ENCODE results near the gene NKX2-1. TPM values are rescaled to one million over a fixed set of nuclear protein-coding genes. Genes with fewer than 3 reads are reported as not detected.

NKX2-1 gene
- total RNA-seq, 3 donors from 2014 or later: 0.13 TPM; not detected in 2

DNA sequence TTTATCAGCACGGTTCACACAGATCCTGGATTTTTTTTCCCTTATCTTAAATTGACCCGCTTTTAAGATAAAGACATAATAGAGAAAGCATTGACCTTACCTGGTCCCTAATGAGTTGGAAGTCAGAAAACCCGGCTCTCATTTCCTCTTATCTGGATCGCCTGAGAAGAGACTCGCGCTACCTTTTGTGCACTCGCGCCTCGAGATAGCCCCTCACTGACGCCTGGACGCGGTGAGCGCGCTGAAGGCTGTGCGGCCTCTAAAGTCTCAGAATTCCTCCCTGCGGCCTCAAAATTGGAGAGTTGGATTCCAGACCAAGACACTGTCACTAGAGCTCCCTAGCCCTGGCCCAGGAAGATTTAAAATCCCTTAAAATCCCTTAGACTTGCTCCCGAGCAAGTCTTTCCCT is 7.0 kb downstream of the NKX2-1 start:
- no peak for DNase-seq
- Mint-ChIP-seq H3K36me3 (ENCODE audit: insufficient read depth) (no peaks in the 10 kb centered on the region), H3K27me3 (ENCODE audit: low read depth) (peaks cover 82% of the 10 kb centered on the region), H3K9me3 (no peaks in the 10 kb centered on the region), H3K4me3 (no peak overlapping the region), H3K4me1 (ENCODE audit: low read depth) (no peaks in the 10 kb centered on the region)
- ATAC-seq: no peak

DNA sequence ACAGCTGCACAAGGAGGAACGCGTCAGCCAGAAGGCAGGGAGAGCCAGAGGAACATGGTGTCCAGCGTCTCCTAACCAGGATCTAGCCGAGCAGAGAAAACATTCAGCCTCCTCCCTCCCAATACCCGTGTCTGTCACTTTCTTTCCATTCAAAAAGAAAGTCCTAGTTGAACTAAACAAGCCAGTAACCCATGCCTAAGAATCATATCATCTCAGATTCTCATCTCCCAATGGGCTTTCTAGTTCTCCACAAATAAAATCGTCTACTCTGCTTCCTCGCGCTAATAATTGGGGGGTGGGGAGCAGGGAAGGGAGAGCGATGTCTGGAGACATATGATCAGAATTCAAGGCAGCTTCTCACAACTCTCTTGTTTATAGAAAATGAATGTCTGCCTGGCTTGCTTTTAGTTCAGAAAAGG is 7.4 kb downstream of the NKX2-1 start:
- ATAC-seq (no peak), DNase-seq (no peak)
- Mint-ChIP-seq H3K27me3 (ENCODE audit: low read depth) (peaks cover 84% of the 10 kb centered on the region), H3K36me3 (ENCODE audit: insufficient read depth) (no peaks in the 10 kb centered on the region), H3K4me3 (no peak overlapping the region), H3K4me1 (ENCODE audit: low read depth) (peaks cover 4% of the 10 kb centered on the region), H3K9me3 (peaks cover 3% of the 10 kb centered on the region)

DNA sequence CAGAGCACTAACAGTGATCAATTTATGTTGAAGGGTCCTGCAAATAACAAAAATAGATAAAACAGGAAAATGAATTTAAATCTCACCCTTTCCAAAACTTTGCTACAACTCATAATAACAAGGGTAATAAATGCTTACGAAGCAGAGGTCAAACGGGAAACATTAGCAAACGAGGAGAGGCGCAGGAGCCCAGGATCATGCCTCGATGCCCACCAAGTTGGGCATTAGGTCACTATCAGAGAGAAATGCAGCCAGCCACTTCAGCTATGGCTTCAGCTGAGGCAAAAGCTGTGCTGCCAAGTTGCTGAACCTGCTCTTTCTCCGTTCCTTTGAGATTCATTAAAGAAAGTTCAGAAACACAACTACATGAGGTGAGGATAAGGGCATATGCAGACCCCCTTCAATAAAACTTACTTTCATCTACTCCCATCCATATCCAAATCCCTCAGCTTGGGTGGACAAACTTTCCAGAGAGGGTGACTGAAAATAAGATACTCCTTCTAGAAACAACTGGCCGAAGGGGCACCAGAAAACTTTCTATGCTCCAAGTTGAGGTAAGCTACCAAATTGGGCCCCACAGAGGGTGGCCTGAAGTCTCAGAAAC is 7.9 kb downstream of the NKX2-1 start:
- no peak for ATAC-seq
- Mint-ChIP-seq H3K4me1 (ENCODE audit: low read depth) (peaks cover 4% of the 10 kb centered on the region), H3K36me3 (ENCODE audit: insufficient read depth) (no peaks in the 10 kb centered on the region), H3K9me3 (peaks cover 3% of the 10 kb centered on the region), H3K27me3 (ENCODE audit: low read depth) (peaks cover 86% of the 10 kb centered on the region), H3K4me3 (no peak overlapping the region)
- no peak for DNase-seq

DNA sequence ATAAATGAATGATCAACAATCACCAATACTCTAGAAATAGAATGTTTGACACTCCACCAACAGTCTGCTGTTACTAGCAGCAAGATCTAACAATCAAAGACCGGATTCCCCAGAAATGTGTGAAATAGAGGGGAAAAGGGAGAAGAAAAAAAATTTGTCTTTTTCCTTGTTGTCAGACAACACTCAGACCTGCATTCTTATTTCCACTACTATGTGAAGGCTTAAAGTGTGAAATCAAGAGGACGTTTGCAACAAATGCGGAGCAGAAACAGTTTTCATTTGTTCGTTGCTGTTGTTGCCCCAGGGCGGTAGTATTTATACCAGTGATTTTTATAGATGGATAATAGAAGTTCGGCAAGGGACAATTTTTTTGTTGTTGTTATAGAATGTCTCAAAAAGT is 9.2 kb downstream of the NKX2-1 start:
- H3K4me1 Mint-ChIP-seq (ENCODE audit: low read depth): peaks cover 7% of the 10 kb centered on the region
- H3K27me3 Mint-ChIP-seq (ENCODE audit: low read depth): peaks cover 83% of the 10 kb centered on the region
- no peak overlapping the region for H3K4me3 Mint-ChIP-seq

DNA sequence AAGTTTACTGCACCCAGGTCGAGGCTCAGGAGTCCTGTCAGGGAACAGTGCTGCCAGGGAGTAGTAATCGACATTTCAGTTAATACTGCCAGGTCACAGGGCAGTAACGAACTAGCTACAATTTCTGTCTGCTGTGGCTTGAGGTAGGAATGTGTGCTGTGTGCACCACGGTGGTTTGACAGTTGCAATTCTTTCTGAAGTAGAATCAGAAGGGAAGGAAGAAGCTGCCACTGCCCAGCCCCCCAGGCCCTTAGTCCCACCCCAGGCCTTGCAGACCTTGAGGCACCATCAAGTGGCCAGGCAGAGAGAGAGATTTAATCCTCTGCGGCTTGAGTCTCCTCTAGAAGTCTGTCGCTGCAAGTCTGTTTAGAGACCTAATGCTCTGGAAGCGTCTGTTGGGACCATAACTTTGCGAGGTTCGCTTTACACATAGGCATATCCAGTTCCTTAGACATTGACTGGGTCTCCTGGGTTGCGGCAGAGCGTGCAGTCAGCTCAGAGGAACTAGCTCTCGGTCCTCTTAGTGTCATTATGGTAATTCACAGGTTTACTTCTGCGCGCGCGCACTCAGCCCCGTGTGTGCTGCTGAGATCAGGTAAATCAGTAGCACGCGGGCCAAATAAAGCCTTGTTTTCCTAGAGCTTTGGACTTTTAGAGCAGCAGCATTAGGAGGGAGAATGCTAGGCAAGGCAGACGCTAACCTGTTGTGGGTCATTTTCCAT is 9.8 kb downstream of the NKX2-1 start:
- Mint-ChIP-seq H3K27me3 (ENCODE audit: low read depth) (peaks cover 77% of the 10 kb centered on the region), H3K9me3 (peaks cover 3% of the 10 kb centered on the region), H3K4me3 (no peak overlapping the region), H3K4me1 (ENCODE audit: low read depth) (peaks cover 8% of the 10 kb centered on the region), H3K36me3 (ENCODE audit: insufficient read depth) (no peaks in the 10 kb centered on the region)
- no peak for ATAC-seq
- DNase-seq: no peak

More for the DNA sequence above, 9.2 kb downstream of the NKX2-1 start:
- ATAC-seq (no peak), DNase-seq (no peak)
- H3K9me3 Mint-ChIP-seq: peaks cover 3% of the 10 kb centered on the region
- H3K36me3 Mint-ChIP-seq (ENCODE audit: insufficient read depth): no peaks in the 10 kb centered on the region

DNA sequence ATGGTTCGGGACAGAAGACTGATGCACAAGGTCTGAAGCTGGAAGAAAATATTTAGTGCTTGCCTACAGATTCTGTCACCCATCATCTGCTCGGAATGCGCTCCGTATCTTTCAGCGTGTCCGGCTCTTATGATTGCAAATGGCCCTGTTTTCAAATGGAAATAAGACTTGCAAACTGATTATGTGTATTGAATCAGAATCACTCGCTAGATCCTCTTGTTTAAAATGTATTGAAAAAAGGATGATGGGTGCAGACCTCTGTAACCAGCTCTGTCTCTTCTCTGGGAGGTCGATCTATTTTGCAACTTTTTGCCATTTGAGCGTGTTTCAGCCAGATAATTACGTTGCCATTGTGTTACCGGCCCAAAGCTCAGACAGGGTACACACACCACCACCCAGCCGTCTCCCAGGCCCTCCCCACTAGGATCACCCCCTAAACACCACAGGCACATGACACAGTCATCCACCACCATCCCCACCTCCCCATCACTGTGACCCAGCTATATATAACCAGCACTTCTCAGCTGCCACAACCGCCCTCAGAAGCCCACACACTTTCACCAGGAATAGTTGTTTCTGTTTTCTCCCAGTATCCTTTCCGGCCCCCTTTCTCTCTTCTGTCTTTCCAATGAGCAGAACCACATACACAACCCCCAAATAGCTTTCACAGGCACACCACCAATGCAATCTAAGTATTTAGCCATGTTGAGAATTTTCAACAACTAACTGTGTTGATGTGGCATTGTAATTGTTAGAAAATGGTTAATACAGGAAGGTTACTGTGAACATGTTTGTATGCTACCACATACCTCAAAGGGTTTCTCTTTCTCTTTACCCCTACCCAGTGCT is 10.7 kb downstream of the NKX2-1 start:
- ATAC-seq (no peak), DNase-seq (no peak)
- Mint-ChIP-seq H3K4me3 (no peak overlapping the region), H3K4me1 (ENCODE audit: low read depth) (peaks cover 14% of the 10 kb centered on the region), H3K9me3 (peaks cover 3% of the 10 kb centered on the region), H3K36me3 (ENCODE audit: insufficient read depth) (no peaks in the 10 kb centered on the region), H3K27me3 (ENCODE audit: low read depth) (peaks cover 78% of the 10 kb centered on the region)

DNA sequence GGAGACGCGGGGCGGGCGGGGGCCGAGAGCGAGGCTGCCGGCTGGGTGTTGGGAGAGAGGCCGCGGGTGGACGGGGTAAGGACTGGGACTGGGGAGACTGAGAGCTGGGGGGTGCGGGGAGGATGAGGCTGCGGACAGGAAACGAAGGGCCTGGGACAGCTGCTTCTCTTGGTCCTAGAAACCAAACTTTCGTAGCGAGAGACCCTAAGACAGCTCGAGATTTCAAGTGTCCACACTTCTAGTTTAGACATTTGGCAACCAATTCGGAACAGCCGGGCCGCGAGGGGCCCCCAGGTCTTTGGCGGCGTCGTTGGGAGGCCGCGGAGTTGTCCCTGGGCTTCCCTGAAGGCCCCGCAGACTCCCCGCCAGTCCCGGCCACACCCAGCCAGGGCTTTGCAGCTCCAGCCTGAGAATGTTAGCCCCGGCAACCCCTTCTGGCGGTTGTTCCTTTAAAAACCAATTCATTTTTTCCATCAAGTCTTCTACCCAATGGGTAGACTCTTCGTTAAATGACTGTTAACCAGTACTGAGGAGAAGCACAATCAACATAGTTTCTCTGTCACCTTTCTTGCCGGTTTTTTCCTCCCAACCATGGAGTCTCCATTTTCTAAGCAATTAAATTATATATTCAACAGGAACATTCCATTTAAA is 11.5 kb downstream of the NKX2-1 start:
- H3K4me3 Mint-ChIP-seq: no peak overlapping the region
- peaks cover 3% of the 10 kb centered on the region for H3K9me3 Mint-ChIP-seq
- peaks cover 75% of the 10 kb centered on the region for H3K27me3 Mint-ChIP-seq (ENCODE audit: low read depth)
- no peaks in the 10 kb centered on the region for H3K36me3 Mint-ChIP-seq (ENCODE audit: insufficient read depth)
- ATAC-seq (no peak), DNase-seq (no peak)
- peaks cover 17% of the 10 kb centered on the region for H3K4me1 Mint-ChIP-seq (ENCODE audit: low read depth)

DNA sequence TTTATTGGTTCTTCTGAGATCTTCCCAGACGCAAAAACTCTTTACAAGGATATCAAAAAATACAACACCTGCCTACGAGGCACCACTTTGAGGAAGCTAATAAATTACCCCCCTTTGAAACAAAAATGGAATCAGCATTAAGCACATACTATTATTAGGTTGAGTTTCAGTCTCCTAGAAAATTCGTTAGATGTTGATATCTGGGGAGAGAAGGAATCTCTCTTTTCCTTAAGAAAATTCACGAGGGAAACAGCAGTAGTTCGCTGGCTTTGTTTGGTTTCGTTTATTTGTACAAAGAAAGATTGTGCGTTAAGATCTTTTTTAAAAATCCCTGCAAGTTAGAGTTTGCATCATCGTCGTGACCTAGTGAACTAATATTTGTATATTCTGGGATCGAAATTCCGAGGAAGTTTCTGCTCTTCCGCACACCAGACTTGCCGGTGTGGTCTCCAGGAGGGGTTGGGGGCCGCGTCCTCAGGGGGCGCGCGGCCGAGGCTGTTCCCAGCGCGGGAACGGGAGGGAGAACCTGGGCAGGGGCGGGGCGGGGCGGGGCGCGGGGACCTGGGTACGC is 12.1 kb downstream of the NKX2-1 start:
- ATAC-seq (no peak), DNase-seq (no peak)
- Mint-ChIP-seq H3K9me3 (peaks cover 3% of the 10 kb centered on the region), H3K4me3 (no peak overlapping the region), H3K4me1 (ENCODE audit: low read depth) (peaks cover 17% of the 10 kb centered on the region), H3K36me3 (ENCODE audit: insufficient read depth) (no peaks in the 10 kb centered on the region), H3K27me3 (ENCODE audit: low read depth) (peaks cover 76% of the 10 kb centered on the region)

DNA sequence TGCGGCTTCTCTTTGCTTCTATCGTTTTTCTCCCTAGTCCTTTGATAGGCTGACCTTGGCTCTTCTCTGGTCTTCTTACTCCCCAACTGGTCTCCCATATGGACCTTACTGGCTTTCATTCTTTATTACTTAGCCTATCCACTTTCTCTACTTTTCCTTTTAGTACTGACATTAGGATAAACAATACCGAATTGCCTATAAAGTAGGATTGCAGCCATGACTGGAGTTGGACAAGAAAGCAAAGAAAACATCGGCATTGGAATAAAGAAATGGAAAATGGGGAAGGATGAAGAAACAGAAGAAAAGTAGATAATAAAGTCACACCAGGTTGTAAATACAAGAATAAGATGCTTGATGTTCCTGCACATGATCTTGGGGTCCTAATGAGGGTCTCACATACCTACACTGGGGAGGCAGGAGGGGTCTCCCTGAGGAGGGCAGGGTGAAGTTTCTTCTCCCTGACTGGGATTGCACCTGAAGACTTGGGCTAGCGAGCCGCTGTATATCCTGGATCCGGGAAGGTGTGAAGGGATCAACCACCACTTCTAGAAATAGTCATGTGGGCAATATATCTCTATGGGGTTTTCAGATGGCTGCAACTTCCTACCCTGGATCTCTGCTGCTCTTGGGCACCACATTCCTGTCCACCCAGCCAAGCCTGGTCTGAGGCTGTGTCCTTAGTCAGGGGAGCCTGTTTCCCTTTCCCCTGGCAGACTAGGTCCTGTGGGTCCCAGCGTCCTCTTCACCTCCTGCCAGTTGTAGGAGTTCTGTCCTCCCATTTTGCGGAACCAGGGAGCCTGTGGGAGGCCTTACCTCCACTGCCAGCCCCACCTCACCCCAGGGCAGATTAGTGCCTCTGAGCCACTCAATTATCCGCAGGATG is 13.1 kb downstream of the NKX2-1 start:
- peaks cover 17% of the 10 kb centered on the region for H3K4me1 Mint-ChIP-seq (ENCODE audit: low read depth)

DNA sequence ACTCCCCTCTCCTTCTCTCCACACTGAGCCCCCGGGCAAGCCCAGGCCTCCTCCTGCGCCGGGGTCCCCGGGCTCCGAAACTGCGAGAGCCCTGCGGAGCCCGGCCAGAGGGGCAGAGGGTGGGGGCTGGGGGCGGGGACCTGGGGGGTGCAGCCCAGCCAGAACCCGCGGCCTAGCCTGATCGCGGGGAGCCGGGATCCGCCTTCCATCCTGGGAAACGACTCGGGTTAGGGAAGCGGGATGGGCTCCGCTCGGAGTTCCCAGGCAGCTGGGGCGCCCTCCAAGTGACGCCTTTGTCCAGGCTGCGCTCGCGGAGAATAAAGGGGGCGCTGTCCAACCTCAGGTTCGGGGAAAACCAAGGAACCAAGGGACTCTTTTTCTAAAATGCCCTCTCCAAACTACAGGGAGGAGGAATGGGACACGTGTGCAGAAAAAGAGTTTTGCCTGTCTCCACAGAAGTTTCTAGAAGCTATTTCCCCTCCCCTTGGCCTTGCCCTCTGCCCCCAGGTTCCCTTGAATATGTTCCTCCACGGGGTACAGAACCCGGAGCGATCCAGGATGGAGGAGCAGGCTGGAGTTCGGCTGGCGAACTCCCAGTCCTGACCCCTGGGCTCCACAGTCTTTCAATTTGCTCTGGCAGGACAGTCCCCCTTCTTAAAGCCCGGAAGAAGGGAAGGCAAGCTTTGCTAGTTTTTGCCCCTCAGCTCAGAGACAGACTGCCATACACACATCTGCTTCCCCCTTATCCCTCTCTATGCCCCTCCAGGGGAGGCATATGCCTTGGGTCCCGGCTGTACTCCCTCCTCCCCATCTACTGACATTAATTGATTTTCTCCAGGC is 13.9 kb downstream of the NKX2-1 start:
- H3K4me1 Mint-ChIP-seq (ENCODE audit: low read depth): peaks cover 17% of the 10 kb centered on the region
- peaks cover 81% of the 10 kb centered on the region for H3K27me3 Mint-ChIP-seq (ENCODE audit: low read depth)
- no peaks in the 10 kb centered on the region for H3K36me3 Mint-ChIP-seq (ENCODE audit: insufficient read depth)
- no peak overlapping the region for H3K4me3 Mint-ChIP-seq
- ATAC-seq: no peak
- peaks cover 3% of the 10 kb centered on the region for H3K9me3 Mint-ChIP-seq
- no peak for DNase-seq

More for the DNA sequence above, 13.1 kb downstream of the NKX2-1 start:
- Mint-ChIP-seq H3K4me3 (no peak overlapping the region), H3K27me3 (ENCODE audit: low read depth) (peaks cover 76% of the 10 kb centered on the region), H3K36me3 (ENCODE audit: insufficient read depth) (no peaks in the 10 kb centered on the region), H3K9me3 (peaks cover 3% of the 10 kb centered on the region)
- ATAC-seq (no peak), DNase-seq (no peak)

DNA sequence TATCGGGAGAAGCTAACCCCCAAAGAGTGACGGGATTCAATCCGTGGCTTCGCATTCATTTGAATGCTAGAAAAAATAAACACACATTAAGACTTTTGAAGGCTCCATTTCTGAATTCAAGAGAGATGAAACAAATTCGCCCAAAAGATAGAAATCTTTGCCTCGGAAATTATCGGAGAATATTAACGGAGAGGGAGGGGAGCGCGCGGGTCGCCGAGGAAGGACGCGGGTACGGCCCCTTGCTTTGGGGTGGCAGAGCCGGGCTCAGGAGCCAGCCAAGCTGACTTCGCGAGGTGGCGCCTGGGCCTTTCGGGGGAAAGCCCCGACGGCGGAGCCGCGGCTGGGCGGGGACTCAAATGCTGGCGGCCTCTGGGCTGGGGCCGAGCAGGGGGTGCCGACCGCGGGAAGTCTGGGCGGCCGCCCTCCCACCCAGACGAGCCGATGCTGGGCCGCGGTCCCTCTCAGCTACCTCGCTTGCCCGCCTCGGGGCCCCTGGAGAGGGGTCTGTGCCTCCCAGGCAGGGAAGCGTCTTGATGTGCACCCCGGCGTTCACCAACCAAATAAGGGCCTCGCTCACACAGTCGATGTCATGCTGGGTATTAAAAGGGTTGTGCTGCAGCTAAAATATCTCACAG is 14.7 kb downstream of the NKX2-1 start:
- Mint-ChIP-seq H3K27me3 (ENCODE audit: low read depth) (peaks cover 77% of the 10 kb centered on the region), H3K9me3 (peaks cover 3% of the 10 kb centered on the region), H3K36me3 (ENCODE audit: insufficient read depth) (no peaks in the 10 kb centered on the region), H3K4me3 (peak overlapping the region; percentile 30), H3K4me1 (ENCODE audit: low read depth) (peaks cover 17% of the 10 kb centered on the region)
- DNase-seq (no peak), ATAC-seq (peak; percentile 58 to 62)

DNA sequence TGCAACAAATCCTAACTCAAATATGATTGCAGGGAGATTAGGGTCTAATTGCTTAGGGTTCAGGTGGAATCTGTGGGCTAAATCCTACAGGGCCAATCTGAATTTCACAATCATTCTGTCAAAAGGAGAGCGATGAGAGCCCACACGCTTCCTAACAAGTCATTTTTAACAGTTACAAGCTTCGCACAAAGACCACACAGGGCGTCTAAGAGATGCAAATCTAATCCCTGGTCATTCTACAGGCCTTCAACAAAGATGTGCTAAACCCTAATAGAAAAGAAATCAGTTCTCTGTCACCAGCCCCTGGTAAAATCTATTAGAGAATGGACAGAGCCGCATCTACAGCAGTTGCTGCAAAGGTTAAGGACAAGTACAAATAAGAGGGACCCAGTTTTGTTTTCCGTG is 15.3 kb downstream of the NKX2-1 start:
- DNase-seq (no peak), ATAC-seq (no peak)
- Mint-ChIP-seq H3K27me3 (ENCODE audit: low read depth) (peaks cover 77% of the 10 kb centered on the region), H3K4me1 (ENCODE audit: low read depth) (peaks cover 17% of the 10 kb centered on the region), H3K4me3 (peak overlapping the region; percentile 30), H3K9me3 (peaks cover 3% of the 10 kb centered on the region), H3K36me3 (ENCODE audit: insufficient read depth) (no peaks in the 10 kb centered on the region)

All from activated T-cell treated with anti-CD3 and anti-CD28 coated beads, Interleukin-2, amount 50 U/mL, for 4 hours (primary cell).